B cell (primary cell): ENCODE data around the gene FOXO3. TPM values are rescaled to one million over a fixed set of nuclear protein-coding genes. Genes with fewer than 3 reads are reported as not detected.
"Not testable (repeated sequence)": the region's sequence is repeated elsewhere in the genome, so short reads cannot be mapped to it uniquely, and the experiment has no call there.

Source experiments
- ATAC-seq: fragments of 200-7000 bp; cut with Tn5 transposase; one replicate; pipeline ENCODE4 v1.10.0; 2021; ENCODE audit warnings: low read depth, mild to moderate bottlenecking, moderate number of reproducible peaks, moderate library complexity
- CTCF ChIA-PET: fragments of 350-600 bp; sonication (Branson Sonifier 250); formaldehyde crosslinking; loops from one replicate; lab custom pipeline; 2021; ENCODE audit warnings: antibody characterized with exemption, inconsistent platforms; lab: Charles Lee
- POLR2A ChIA-PET: fragments of 350-600 bp; sonication (Branson Sonifier 250); formaldehyde crosslinking; loops from one replicate; lab custom pipeline; 2021; ENCODE audit warnings: antibody characterized with exemption; lab: Charles Lee
- DNase-seq: peaks from one replicate; pipeline ENCODE4 v3.0.0; 2013
- H2AFZ ChIP-seq: 2 replicates; pipeline ENCODE4 v1.6.1; 2012; ENCODE audit warnings: mild to moderate bottlenecking, low read depth, low read length; ENCODE audit not compliant: insufficient read depth, poor library complexity, severe bottlenecking
- H3K27ac ChIP-seq, 2 donors: 1 replicate in 1 of 2; 2 replicates in 1 of 2; pipeline ENCODE4 v1.5.1; 2012 to 2013; ENCODE audit warnings: low read length in 2 of 2, mild to moderate bottlenecking in 2 of 2, moderate library complexity in 1 of 2
- H3K27me3 ChIP-seq, 4 experiments: fragments of 200-600 bp in 1 of 4; sonication (generic) in 1 of 4; replicated peaks in 1 of 4; 1 replicate in 2 of 4; 2 replicates in 2 of 4; pipeline versions ENCODE4 v1.6.1 to v1.7.0; 2013 to 2016; ENCODE audit warnings: low read length in 3 of 4, mild to moderate bottlenecking in 2 of 4, mixed read lengths in 1 of 4, moderate library complexity in 1 of 4; ENCODE audit not compliant: insufficient read depth in 4 of 4, control insufficient read depth in 3 of 4; ENCODE audit errors: control extremely low read depth in 1 of 4
- H3K36me3 ChIP-seq, 2 experiments: replicated peaks in 1 of 2; 1 replicate in 1 of 2; 2 replicates in 1 of 2; pipeline versions ENCODE4 v1.6.1 to v1.7.1; 2013; ENCODE audit warnings: low read length in 1 of 2; ENCODE audit not compliant: insufficient read depth in 2 of 2, control insufficient read depth in 1 of 2; ENCODE audit errors: control extremely low read depth in 1 of 2, extremely low read depth in 1 of 2
- H3K4me1 ChIP-seq, 2 donors: fragments of 200-600 bp in 1 of 2; sonication (generic) in 1 of 2; 1 replicate in 1 of 2; 2 replicates in 1 of 2; pipeline versions ENCODE4 v1.5.1 to v1.6.1; 2013 to 2017; ENCODE audit warnings: low read length in 2 of 2; ENCODE audit not compliant: control insufficient read depth in 2 of 2, insufficient read depth in 2 of 2
- H3K4me2 ChIP-seq: replicated peaks from 2 replicates; pipeline ENCODE3; 2012; ENCODE audit warnings: mild to moderate bottlenecking, low read depth, low read length; ENCODE audit not compliant: poor library complexity, severe bottlenecking
- H3K4me3 ChIP-seq, 5 experiments: fragments of 200-600 bp in 1 of 5; sonication (generic) in 1 of 5; 1 replicate in 3 of 5; 2 replicates in 2 of 5; pipeline versions ENCODE4 v1.5.1 to v1.7.0; 2011 to 2016; ENCODE audit warnings: low read length in 4 of 5, mild to moderate bottlenecking in 4 of 5, low read depth in 2 of 5, control low read depth in 1 of 5, moderate library complexity in 1 of 5; ENCODE audit not compliant: insufficient read depth in 1 of 5; ENCODE audit errors: control extremely low read depth in 1 of 5, extremely low read depth in 1 of 5
- H3K79me2 ChIP-seq: fragments of 200-600 bp; sonication (generic); one replicate; pipeline ENCODE4 v1.6.0; 2016; ENCODE audit warnings: low read length; ENCODE audit not compliant: control insufficient read depth, insufficient read depth
- H3K9ac ChIP-seq: fragments of 200-600 bp; sonication (generic); 2 replicates; pipeline ENCODE4 v1.6.1; 2017; ENCODE audit warnings: mild to moderate bottlenecking, low read length, moderate library complexity
- H3K9me3 ChIP-seq, 3 donors: one replicate each; pipeline versions ENCODE4 v1.6.1 to v1.7.1; 2013; ENCODE audit warnings: low read length in 2 of 3; ENCODE audit not compliant: control insufficient read depth in 2 of 3, insufficient read depth in 1 of 3; ENCODE audit errors: control extremely low read depth in 1 of 3
- H4K20me1 ChIP-seq: 2 replicates; pipeline ENCODE4 v1.6.0; 2012; ENCODE audit warnings: mild to moderate bottlenecking, low read length; ENCODE audit not compliant: insufficient read depth, control insufficient read depth, poor library complexity, severe bottlenecking
- H3K27ac Mint-ChIP-seq: one replicate; pipeline ENCODE4 v1.8.0; 2021; ENCODE audit warnings: mixed read lengths
- H3K27me3 Mint-ChIP-seq: one replicate; pipeline ENCODE4 v1.8.0; 2021; ENCODE audit warnings: mixed read lengths
- H3K4me1 Mint-ChIP-seq: one replicate; pipeline ENCODE4 v1.8.0; 2021; ENCODE audit warnings: mixed read lengths
- H3K4me3 Mint-ChIP-seq: one replicate; pipeline ENCODE4 v1.8.0; 2021; ENCODE audit warnings: mixed read lengths
- H3K9me3 Mint-ChIP-seq: one replicate; pipeline ENCODE4 v1.8.0; 2022; ENCODE audit warnings: mixed read lengths; ENCODE audit not compliant: insufficient read depth
- CTCF ChIP-seq: fragments of 200-600 bp; IDR thresholded peaks from one replicate; pipeline ENCODE4 v1.8.0; 2022; ENCODE audit warnings: antibody characterized with exemption, mild to moderate bottlenecking
- EZH2 ChIP-seq: IDR thresholded peaks from 2 replicates; pipeline ENCODE4 v1.6.1; 2012; ENCODE audit warnings: borderline replicate concordance, low read depth, mild to moderate bottlenecking, moderate library complexity, low read length; ENCODE audit not compliant: insufficient read depth, poor library complexity, severe bottlenecking
- WGBS: methylation state at CpG from one replicate; pipeline ENCODE4 v1.1.5; 2013; ENCODE audit warnings: missing lambda C conversion rate; ENCODE audit not compliant: insufficient coverage; 5-methylcytosine and 5-hydroxymethylcytosine counted together
- intact Hi-C: fragments of 100-400 bp; cut with micrococcal nuclease; formaldehyde crosslinking; loops from one replicate; pipeline ENCODE4 v1.10.0; 2022
- polyA plus RNA-seq: library from polyadenylated mRNA; depleted of rRNA; stranded (reverse); fragments of >200 nt; gene quantifications from 2 replicates; pipeline ENCODE4 v1.2.3, GENCODE V29; 2012
- total RNA-seq, 2 donors: library from RNA; stranded (reverse); fragments of 120-200 nt in 1 of 2; gene quantifications; 1 replicate in 1 of 2; 2 replicates in 1 of 2; pipeline versions ENCODE4 v1.2.3 to v1.2.4, GENCODE V29; 2013 to 2022

The FOXO3 gene
- total and polyA plus RNA-seq, 2 donors (not counting 1 experiment from before 2014, with no cell fraction given) = 6.0 to 16.9 TPM

- TF ChIP-seq EZH2 (no peak), CTCF (no peak)
- H3K9me3 ChIP-seq = peaks cover 0 to 9% (median 0%) of the 10 kb centered on the region in 3 donors
- Mint-ChIP-seq H3K27ac (peak overlapping the region; percentile 91), H3K4me3 (peak overlapping the region; percentile 100), H3K9me3 (no peaks in the 10 kb centered on the region), H3K27me3 (peaks cover 5% of the 10 kb centered on the region), H3K4me1 (peaks cover 35% of the 10 kb centered on the region)
- intact Hi-C loops = loop anchor here (2.0 to 5.0 kb wide), 3 partner anchors 342 to 735 kb away; partner anchors contain the start of gene SCML4
- H4K20me1 ChIP-seq = peaks cover 30% of the 10 kb centered on the region
- H2AFZ ChIP-seq = peak overlapping the region; percentile 72
- H3K79me2 ChIP-seq = no peaks in the 10 kb centered on the region
- peak overlapping the region; percentile 56 to 100 for H3K27ac ChIP-seq
- peak overlapping the region; percentile 60 to 97 (median 95) for H3K4me3 ChIP-seq
- no peak for DNase-seq
- CTCF ChIA-PET = interaction anchor here (1.5 to 3.9 kb wide), 3 partner anchors 18 to 513 kb away, joined by 4 to 14 read pairs (median 12); no protein-coding TSS in a partner anchor
- under 1% methylated on average over 56 of the region's 64 CpGs for WGBS
- H3K4me1 ChIP-seq = peaks cover 28 to 30% of the 10 kb centered on the region in 2 donors
- H3K36me3 ChIP-seq = no peaks in the 10 kb centered on the region
- peak; percentile 0 for ATAC-seq
- peaks cover 0 to 6% (median 0%) of the 10 kb centered on the region in 4 experiments for H3K27me3 ChIP-seq
- H3K9ac ChIP-seq = peak overlapping the region; percentile 99
- POLR2A ChIA-PET = interaction anchor here (0.6 to 2.9 kb wide), 6 partner anchors 8 to 535 kb away, joined by 3 to 17 read pairs (median 4); partner anchors contain the start of genes ARMC2, CEP57L1 and SESN1
- H3K4me2 ChIP-seq = peak overlapping the region; percentile 99
Observed at GRCh38 chr6:108559884-108560462, 744 bp upstream of the FOXO3 start.

GRCh38 chr6:108561309-108561647 lies 561 bp downstream of the FOXO3 start:
- H3K36me3 ChIP-seq, H3K27ac Mint-ChIP-seq, CTCF ChIA-PET, H3K4me3 Mint-ChIP-seq, H3K27me3 ChIP-seq, H3K9me3 Mint-ChIP-seq, intact Hi-C loops, ATAC-seq, H3K27ac ChIP-seq, DNase-seq, H3K79me2 ChIP-seq, H3K9me3 ChIP-seq, H3K27me3 Mint-ChIP-seq: not testable (repeated sequence)
- POLR2A ChIA-PET = interaction anchor here (1.5 kb wide), 1 partner anchor 287 kb away, joined by 4 read pairs; the partner anchor contains the start of gene ARMC2
- Histone ChIP-seq H3K4me2 (peak overlapping the region; percentile 99), H3K4me1 (peaks cover 39 to 41% of the 10 kb centered on the region in 2 donors), H3K4me3 (peak overlapping the region in 4 of 5 experiments; percentile 9 to 97 (median 96)), H2AFZ (peak overlapping the region; percentile 72), H4K20me1 (peaks cover 34% of the 10 kb centered on the region), H3K9ac (peak overlapping the region; percentile 99)
- WGBS = 17% methylated on average over 17 of the region's 40 CpGs
- H3K4me1 Mint-ChIP-seq = peaks cover 47% of the 10 kb centered on the region
